Amniotic epithelial cell (primary cell): ENCODE results near the gene RBMS1.
"Not testable (repeated sequence)": the region's sequence is repeated elsewhere in the genome, so short reads cannot be mapped to it uniquely, and the experiment has no call there.

Experiments used
- DNase-seq: peaks from one replicate; pipeline ENCODE4 v3.0.0-alpha.2; 2010; ENCODE audit warnings: low read depth

RBMS1 gene

DNA sequence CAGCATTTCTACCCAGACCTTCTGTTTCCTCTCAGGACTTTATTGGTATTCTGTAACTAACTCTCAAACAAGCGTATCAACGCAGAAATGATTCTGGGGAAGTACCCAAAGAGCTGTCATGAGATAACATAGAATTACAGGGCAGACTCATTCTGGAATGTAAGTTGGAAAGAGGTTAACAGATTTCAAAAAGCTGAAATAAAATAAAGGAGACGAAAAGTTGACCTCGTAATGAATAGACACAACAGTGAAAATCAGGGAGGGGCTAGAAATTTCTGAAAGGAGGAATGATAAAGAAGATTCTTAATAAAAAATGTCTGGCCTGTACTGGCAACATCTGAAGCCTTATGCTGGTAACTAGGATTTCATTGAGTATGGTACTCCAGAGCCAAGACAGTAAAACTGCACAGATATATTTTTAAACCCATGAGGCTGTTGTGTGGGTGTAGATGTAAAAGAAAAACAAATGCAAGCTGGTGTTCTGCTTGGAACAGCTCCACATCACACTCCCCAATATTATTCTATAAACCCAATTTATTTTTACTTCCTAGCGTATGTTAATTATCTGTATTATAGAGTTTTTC lies 23.9 kb downstream of the RBMS1 start:
- DNase-seq, result peak; percentile 57

DNA sequence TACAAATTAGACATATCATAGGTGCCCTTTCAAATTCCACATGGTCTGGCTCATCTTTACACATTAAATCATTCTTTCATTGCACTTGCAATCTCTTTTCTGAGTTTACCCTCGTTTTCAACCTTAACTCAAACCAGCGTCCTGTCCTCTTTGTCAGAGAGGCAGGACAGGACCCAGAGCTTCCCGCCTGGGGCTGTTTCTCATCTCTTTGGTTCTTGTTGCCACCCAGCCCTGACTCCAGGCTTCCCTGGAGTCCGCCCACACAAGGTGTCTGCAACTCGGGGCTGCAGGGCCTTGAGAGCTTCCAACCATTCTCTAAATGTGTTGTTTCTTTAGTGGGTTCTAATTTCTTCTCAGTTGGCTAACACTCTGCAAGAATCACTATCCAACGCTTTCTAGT lies 24.4 kb downstream of the RBMS1 start:
- no peak for DNase-seq

DNA sequence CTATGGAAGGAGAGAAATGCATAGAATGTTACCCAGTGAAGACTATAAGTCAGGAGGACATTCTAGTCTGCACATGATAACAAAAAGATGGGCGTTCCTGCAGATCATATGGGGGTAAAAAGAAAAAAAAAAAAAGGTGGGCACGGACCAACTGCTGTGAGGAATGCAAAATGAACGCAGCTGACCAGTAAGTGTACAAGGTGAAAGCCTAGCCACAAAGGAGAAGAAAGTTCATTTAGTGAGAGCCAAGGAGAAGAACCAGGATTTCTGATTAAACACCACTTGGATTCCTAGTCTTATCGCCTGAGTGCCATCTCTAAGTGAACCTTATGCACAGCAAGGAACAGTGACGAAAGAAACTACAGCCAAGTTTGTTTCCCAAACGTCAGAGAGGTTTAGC lies 26.5 kb downstream of the RBMS1 start:
- no peak for DNase-seq

DNA sequence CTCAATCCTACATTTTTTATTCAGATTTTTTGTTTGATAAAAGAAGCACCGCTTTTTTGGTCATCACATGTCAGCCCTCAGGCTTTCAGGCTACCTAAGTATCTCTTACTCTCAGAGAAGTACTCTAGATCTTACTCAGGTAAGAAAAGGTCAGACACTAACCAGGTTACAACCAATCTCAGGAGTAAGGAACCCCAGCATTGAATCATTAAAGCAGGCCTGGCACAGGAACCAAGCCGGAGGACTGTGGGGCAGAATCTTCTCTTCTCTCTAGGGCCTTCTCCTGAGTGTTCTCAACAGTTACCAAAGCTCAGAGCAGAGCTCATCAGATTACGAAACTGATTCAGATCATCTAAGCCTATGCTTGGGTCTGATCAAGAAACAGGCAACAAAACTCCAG lies 28.2 kb downstream of the RBMS1 start:
- peak; percentile 54 for DNase-seq

GRCh38 chr2:160465002-160465401 lies 28.6 kb downstream of the RBMS1 start:
- DNase-seq, result peak; percentile 50

GRCh38 chr2:160464017-160464416 lies 29.6 kb downstream of the RBMS1 start:
- DNase-seq, result no peak

GRCh38 chr2:160463245-160463644 lies 30.4 kb downstream of the RBMS1 start:
- no peak for DNase-seq

GRCh38 chr2:160460333-160460731 lies 33.3 kb downstream of the RBMS1 start:
- no peak for DNase-seq

DNA sequence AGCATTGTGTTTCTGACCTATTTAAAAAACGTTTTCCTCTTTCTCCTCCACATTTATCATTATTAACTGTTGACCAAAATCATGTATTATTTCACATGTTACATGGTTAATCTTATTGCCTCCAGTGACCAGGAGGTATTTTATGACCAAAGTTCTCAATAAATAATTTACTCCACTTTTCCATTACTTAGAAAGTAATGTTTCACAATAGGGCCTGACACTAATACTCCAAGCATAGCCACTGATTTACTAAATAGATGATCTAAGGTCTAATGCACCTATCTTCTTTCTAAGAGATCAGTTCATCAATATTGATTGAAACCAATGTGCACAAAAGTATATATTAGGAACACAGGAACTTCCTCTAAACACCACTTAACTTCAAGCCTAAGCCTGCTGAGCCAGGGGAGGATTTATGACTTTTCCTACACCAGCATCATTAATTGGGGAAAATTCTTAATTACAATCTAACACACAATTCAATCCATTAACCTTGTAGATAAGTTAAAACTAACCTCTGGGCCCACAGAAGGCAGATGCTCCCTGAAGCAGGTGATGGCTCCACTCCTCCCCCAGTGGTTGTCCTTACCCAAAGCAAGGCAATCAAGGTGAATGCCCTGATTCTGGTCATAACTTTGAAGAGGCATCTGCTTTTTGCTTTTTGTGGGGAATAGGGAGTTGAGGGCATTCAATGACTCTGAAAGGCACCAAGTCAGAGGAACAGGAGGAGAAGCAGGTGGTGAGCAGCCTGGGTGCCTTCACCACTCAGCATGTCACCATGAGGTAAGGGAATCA lies 33.9 kb downstream of the RBMS1 start:
- no peak for DNase-seq

GRCh38 chr2:160458718-160459453 lies 34.7 kb downstream of the RBMS1 start:
- DNase-seq, result no peak

DNA sequence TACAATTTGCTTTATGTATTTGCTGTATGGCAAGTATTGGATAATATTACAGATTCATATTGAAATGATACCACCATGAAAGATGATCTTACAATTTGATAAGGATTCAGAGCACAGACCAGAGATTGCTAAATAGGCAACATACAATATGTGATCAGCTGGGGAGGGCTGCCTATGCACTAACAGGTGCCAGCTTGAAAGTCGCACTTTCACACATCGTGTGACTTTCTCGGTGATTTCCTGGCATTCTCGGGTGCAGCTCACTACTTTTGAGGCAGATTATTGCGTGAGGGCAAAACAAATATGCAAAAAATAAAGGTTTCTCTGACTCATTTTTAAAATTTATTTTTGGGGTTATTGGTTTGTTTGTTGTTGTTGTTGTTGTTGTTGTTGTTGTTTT lies 36.0 kb downstream of the RBMS1 start:
- no peak for DNase-seq

GRCh38 chr2:160454070-160454797 lies 39.4 kb downstream of the RBMS1 start:
- no peak for DNase-seq

GRCh38 chr2:160453111-160453820 lies 40.3 kb downstream of the RBMS1 start:
- DNase-seq, result no peak

- DNase-seq, result no peak
Measured at GRCh38 chr2:160450486-160450885, 43.1 kb downstream of the RBMS1 start.

- DNase-seq, result not testable (repeated sequence)
Measured at GRCh38 chr2:160448821-160449220, 44.8 kb downstream of the RBMS1 start.

DNA sequence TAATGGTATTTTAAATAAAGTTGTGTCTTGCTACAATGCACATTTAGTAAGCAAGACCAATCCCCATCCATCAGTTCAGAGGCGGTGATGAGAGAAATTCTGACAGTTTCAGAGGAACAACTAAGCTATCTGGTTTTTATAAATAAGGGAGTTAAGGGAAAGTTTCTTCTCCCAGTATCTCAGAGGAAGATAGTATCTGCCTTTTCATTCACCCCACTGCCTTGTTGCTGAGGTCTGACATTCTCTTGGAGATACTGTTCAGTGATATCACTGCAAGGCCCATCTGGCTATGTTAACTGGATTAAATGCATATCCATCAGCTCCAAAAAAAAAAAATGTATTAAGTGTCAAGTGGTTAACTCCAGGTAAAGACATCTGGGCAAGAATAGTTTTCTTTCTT lies 47.9 kb downstream of the RBMS1 start:
- DNase-seq, result peak; percentile 84

GRCh38 chr2:160442603-160443002 lies 51.0 kb downstream of the RBMS1 start:
- DNase-seq, result no peak

- no peak for DNase-seq
Measured at GRCh38 chr2:160440888-160441287, 52.7 kb downstream of the RBMS1 start.

- not testable (repeated sequence) for DNase-seq
Measured at GRCh38 chr2:160439038-160439437, 54.6 kb downstream of the RBMS1 start.

DNA sequence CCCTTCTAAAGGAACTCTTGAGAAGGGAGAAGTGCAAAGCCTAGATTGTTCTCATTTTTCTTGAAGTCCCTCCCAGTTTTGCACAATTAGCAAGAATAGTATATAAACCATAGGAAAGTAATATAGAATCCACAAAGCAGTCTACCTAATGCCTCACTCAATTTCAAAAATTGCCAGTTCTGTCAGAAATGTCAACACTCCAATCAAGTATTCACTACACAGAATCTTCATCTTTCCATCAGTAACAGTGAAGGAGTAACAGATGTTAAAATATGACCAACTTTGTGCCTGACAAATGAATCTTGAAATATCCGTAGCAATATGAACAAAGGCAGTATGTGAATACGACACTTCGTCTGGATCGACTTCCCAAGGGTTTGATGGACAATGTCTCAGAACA lies 56.3 kb downstream of the RBMS1 start:
- DNase-seq, result no peak

GRCh38 chr2:160434254-160434948 lies 59.2 kb downstream of the RBMS1 start:
- no peak for DNase-seq
